ENCODE results near the gene CDC20B. TPM values are rescaled to one million over a fixed set of nuclear protein-coding genes. Genes with fewer than 3 reads are reported as not detected.

CDC20B gene
- total and polyA plus RNA-seq, 2 donors from 2014 or later: 0.88 TPM; not detected in 1

DNA sequence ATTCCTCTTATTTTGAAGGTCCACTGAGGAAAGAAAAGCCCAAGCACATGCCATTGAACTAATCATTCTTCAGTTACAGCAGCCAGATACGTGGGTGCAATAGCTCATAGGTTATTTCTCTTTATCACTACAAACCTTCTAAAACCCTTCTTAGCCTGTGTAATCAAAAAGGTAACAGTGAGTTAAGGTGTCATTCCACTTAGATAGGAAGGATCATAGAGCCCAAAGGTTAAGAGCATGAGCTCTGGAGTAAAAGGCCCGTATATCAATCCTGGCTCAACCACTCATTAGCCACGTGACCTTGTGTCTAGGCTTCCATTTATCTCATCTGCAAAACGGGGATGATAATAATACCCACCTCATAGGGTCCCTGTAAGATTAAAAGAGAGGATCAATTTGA, 10.3 kb downstream of the CDC20B start:
- Histone ChIP-seq H3K27me3 (ENCODE audit: control insufficient read depth, insufficient read depth, low read length) (no peaks in the 10 kb centered on the region), H3K4me3 (ENCODE audit: low read length in 3 of 3) (no peak overlapping the region), H3K9me3 (ENCODE audit: control insufficient read depth in 2 of 3, insufficient read depth in 1 of 3, low read length in 3 of 3) (no peaks in the 10 kb centered on the region), H3K27ac (ENCODE audit: low read depth in 2 of 2, low read length in 2 of 2) (no peak overlapping the region), H3K9ac (ENCODE audit: low read length in 3 of 3) (no peak overlapping the region), H3K36me3 (ENCODE audit: control insufficient read depth in 2 of 3, insufficient read depth in 3 of 3, low read length in 3 of 3) (no peaks in the 10 kb centered on the region), H3K4me1 (ENCODE audit: control insufficient read depth in 2 of 3, insufficient read depth in 2 of 3, low read depth in 1 of 3, low read length in 3 of 3) (no peaks in the 10 kb centered on the region)
- FAIRE-seq (no peak), DNase-seq (no peak)
- intact Hi-C loops (cut with DNase I): no loop called here
- TF ChIP-seq, protein P1, sequence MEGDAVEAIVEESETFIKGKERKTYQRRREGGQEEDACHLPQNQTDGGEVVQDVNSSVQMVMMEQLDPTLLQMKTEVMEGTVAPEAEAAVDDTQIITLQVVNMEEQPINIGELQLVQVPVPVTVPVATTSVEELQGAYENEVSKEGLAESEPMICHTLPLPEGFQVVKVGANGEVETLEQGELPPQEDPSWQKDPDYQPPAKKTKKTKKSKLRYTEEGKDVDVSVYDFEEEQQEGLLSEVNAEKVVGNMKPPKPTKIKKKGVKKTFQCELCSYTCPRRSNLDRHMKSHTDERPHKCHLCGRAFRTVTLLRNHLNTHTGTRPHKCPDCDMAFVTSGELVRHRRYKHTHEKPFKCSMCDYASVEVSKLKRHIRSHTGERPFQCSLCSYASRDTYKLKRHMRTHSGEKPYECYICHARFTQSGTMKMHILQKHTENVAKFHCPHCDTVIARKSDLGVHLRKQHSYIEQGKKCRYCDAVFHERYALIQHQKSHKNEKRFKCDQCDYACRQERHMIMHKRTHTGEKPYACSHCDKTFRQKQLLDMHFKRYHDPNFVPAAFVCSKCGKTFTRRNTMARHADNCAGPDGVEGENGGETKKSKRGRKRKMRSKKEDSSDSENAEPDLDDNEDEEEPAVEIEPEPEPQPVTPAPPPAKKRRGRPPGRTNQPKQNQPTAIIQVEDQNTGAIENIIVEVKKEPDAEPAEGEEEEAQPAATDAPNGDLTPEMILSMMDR (IDR thresholded peaks at IDR 0.05; ENCODE audit: borderline replicate concordance, extremely low read depth, insufficient read depth): no peak

DNA sequence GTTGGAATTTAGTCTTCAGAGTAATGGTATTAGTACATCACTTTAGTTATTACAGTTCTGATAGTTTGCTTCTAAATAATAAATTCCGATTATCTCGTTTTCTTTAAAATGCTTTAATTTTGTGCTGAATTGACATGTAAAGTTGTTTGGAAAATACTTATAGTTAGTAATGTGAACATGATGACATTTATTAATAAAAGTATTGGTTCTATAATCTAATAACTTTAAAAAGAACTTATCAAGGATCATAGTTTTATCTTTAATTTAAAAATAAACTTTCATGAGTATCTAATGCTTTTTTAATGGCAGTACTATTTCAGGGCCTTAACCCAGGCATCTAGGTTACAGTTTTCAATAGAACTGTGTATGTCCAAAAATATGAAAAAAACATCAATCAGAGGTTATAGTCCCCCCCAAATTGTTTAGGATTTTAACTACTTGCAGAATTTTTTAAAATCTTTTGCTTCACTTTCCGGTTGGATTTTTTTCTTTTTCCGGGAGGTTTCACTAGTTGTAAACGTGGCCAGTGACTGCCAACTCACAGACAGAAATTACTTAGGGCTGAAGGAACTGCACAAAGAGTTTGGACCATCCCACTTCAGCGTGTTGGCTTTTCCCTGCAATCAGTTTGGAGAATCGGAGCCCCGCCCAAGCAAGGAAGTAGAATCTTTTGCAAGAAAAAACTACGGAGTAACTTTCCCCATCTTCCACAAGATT, 12.3 kb downstream of the CDC20B start:
- Histone ChIP-seq H3K4me3 (ENCODE audit: low read length in 3 of 3) (peak overlapping the region; percentile 54 to 92 (median 72)), H3K9me3 (ENCODE audit: control insufficient read depth in 2 of 3, insufficient read depth in 1 of 3, low read length in 3 of 3) (no peaks in the 10 kb centered on the region), H3K36me3 (ENCODE audit: control insufficient read depth in 2 of 3, insufficient read depth in 3 of 3, low read length in 3 of 3) (no peaks in the 10 kb centered on the region), H3K4me1 (ENCODE audit: control insufficient read depth in 2 of 3, insufficient read depth in 2 of 3, low read depth in 1 of 3, low read length in 3 of 3) (no peaks in the 10 kb centered on the region), H3K27me3 (ENCODE audit: control insufficient read depth, insufficient read depth, low read length) (no peaks in the 10 kb centered on the region), H3K27ac (ENCODE audit: low read depth in 2 of 2, low read length in 2 of 2) (no peak overlapping the region), H3K9ac (ENCODE audit: low read length in 3 of 3) (peak overlapping the region in 2 of 3 donors; percentile 22 to 91)
- TF ChIP-seq, protein P1 (IDR thresholded peaks at IDR 0.05; ENCODE audit: borderline replicate concordance, extremely low read depth, insufficient read depth): no peak
- intact Hi-C loops (cut with DNase I): no loop called here
- FAIRE-seq (peak; percentile 83), DNase-seq (peak; percentile 75 to 96 (median 80))

DNA sequence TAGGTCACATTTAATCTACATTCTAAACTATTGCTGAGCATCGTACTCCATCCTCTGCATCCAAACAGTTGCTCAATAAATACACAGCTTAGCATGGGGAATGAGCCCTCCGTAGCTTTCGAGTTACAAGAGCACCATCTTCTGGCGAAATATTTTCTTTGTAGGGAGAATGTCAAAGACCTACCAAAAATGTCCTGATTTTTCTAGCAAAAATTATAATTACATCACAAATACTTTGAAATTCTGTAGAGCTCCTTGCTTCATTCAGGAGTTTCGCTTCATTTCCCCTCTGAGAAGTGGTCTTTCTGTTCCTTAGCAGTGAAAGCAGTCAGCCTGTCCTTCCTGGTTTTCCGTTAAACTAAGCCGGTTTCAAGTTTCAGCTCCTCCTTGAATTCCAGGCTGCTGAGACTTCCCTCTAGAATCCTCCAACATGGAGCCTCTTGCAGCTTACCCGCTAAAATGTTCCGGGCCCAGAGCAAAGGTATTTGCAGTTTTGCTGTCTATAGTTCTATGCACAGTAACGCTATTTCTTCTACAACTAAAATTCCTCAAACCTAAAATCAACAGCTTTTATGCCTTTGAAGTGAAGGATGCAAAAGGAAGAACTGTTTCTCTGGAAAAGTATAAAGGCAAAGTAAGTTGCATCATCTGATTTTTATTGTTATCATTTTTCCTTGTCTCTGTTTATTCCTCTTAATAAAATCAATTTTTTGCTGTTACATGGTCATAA, 13.0 kb downstream of the CDC20B start, which contains the start of gene GPX8:
Gene GPX8 (plus strand): TSS at position 409 of the 730 bp plus-strand sequence. CDS start 22 bp downstream, at position 431.
- no peaks in the 10 kb centered on the region for H3K27me3 ChIP-seq (ENCODE audit: control insufficient read depth, insufficient read depth, low read length)
- no peaks in the 10 kb centered on the region for H3K9me3 ChIP-seq (ENCODE audit: control insufficient read depth in 2 of 3, insufficient read depth in 1 of 3, low read length in 3 of 3)
- peak within 1 kb of the TSS; percentile 54 to 92 (median 72) for H3K4me3 ChIP-seq (ENCODE audit: low read length in 3 of 3)
- H3K36me3 ChIP-seq (ENCODE audit: control insufficient read depth in 2 of 3, insufficient read depth in 3 of 3, low read length in 3 of 3): no peaks in the 10 kb centered on the region
- FAIRE-seq (peak; percentile 51), DNase-seq (peak in 4 of 5 donors; percentile 73 to 95 (median 84))
- H3K4me1 ChIP-seq (ENCODE audit: control insufficient read depth in 2 of 3, insufficient read depth in 2 of 3, low read depth in 1 of 3, low read length in 3 of 3): no peaks in the 10 kb centered on the region
- H3K9ac ChIP-seq (ENCODE audit: low read length in 3 of 3): peak within 1 kb of the TSS; percentile 22 to 91 (median 53)
- peak within 1 kb of the TSS in 1 of 2 donors; percentile 72 for H3K27ac ChIP-seq (ENCODE audit: low read depth in 2 of 2, low read length in 2 of 2)
- TF ChIP-seq, protein P1 (IDR thresholded peaks at IDR 0.05; ENCODE audit: borderline replicate concordance, extremely low read depth, insufficient read depth): peak; percentile 53
- intact Hi-C loops (cut with DNase I): loop anchor here (10.0 kb wide), 1 partner anchor 255 kb away; no protein-coding TSS in a partner anchor
